OCI-LY7 (cell line): ENCODE data around the gene POTEM. TPM values are rescaled to one million over a fixed set of nuclear protein-coding genes. Genes with fewer than 3 reads are reported as not detected.
A peak's percentile ranks its signal among the peaks of the same experiment; 100 is the strongest.
"Not testable (repeated sequence)": the region's sequence is repeated elsewhere in the genome, so short reads cannot be mapped to it uniquely, and the experiment has no call there.

Experiments used
- Bru-seq: library from RNA; stranded (reverse); fragments of 400-500 nt; gene quantifications from one replicate; lab custom pipeline; 2021; lab: Mats Ljungman, UMichigan
- BruChase-seq, 2 experiments: library from RNA; stranded (reverse); fragments of 400-500 nt; gene quantifications; one replicate each; lab custom pipeline; 2021; lab: Mats Ljungman, UMichigan
- BruUV-seq: library from RNA; stranded (reverse); fragments of 400-500 nt; replicated peaks from 2 replicates; lab custom pipeline; 2021; lab: Mats Ljungman, UMichigan
- CTCF ChIA-PET: fragments of 300-600 bp; sonication (Branson Sonifier 250); formaldehyde crosslinking; loops from one replicate; lab custom pipeline; 2022; ENCODE audit warnings: antibody characterized with exemption; ENCODE audit not compliant: unreplicated experiment; lab: Charles Lee
- POLR2A ChIA-PET: fragments of 300-600 bp; sonication (Branson Sonifier 250); formaldehyde crosslinking; loops from one replicate; lab custom pipeline; 2022; ENCODE audit warnings: antibody characterized with exemption; lab: Charles Lee
- DNase-seq: peaks from one replicate; pipeline ENCODE4 v3.0.0-alpha.2; 2015; ENCODE audit warnings: low spot score
- H2AFZ ChIP-seq: fragments of 200-600 bp; sonication (generic), shearing (Covaris generic); 2 replicates; pipeline ENCODE4 v1.6.1; 2014; ENCODE audit warnings: mild to moderate bottlenecking, antibody characterized with exemption, low read length, moderate library complexity
- H3K27ac ChIP-seq: fragments of 200-600 bp; sonication (generic); 2 replicates; pipeline ENCODE4 v1.5.1; 2014; ENCODE audit warnings: mixed run types, low read depth, mild to moderate bottlenecking, moderate library complexity, low read length, inconsistent platforms; ENCODE audit not compliant: poor library complexity, severe bottlenecking
- H3K36me3 ChIP-seq: fragments of 200-600 bp; sonication (generic); 2 replicates; pipeline ENCODE4 v1.6.1; 2014; ENCODE audit warnings: mild to moderate bottlenecking, antibody characterized with exemption, low read length, moderate library complexity, mixed read lengths; ENCODE audit not compliant: insufficient read depth
- H3K4me1 ChIP-seq: fragments of 200-600 bp; sonication (generic); 2 replicates; pipeline ENCODE4 v1.5.1; 2014; ENCODE audit warnings: mild to moderate bottlenecking, low read length; ENCODE audit not compliant: insufficient read depth, poor library complexity, severe bottlenecking
- H3K4me2 ChIP-seq: fragments of 200-600 bp; sonication (generic); 2 replicates; pipeline ENCODE4 v1.6.1; 2014; ENCODE audit warnings: mild to moderate bottlenecking, low read length
- H3K4me3 ChIP-seq: fragments of 200-600 bp; sonication (generic); 2 replicates; pipeline ENCODE4 v1.5.1; 2014; ENCODE audit warnings: mild to moderate bottlenecking, low read depth, low read length; ENCODE audit not compliant: poor library complexity, severe bottlenecking
- H3K79me2 ChIP-seq: fragments of 200-600 bp; sonication (generic); 2 replicates; pipeline ENCODE4 v1.6.1; 2016; ENCODE audit warnings: low read depth, mild to moderate bottlenecking, low read length, moderate library complexity, mixed read lengths; ENCODE audit not compliant: insufficient read depth
- H3K9me2 ChIP-seq: fragments of 200-600 bp; sonication (generic); 2 replicates; pipeline ENCODE4 v1.6.1; 2016; ENCODE audit warnings: mild to moderate bottlenecking, low read length, mixed read lengths; ENCODE audit not compliant: insufficient read depth
- H3K9me3 ChIP-seq: fragments of 200-600 bp; sonication (generic); 2 replicates; pipeline ENCODE4 v1.6.1; 2014; ENCODE audit warnings: mild to moderate bottlenecking, mixed run types, low read length, mixed read lengths
- H4K20me1 ChIP-seq: fragments of 200-600 bp; sonication (generic); 2 replicates; pipeline ENCODE4 v1.6.1; 2014; ENCODE audit warnings: mild to moderate bottlenecking, antibody characterized with exemption, low read length, moderate library complexity, mixed read lengths; ENCODE audit not compliant: insufficient read depth
- intact Hi-C: fragments of 100-400 bp; cut with micrococcal nuclease; formaldehyde crosslinking; loops from one replicate; pipeline ENCODE4 v1.10.0; 2022; ENCODE audit not compliant: unreplicated experiment
- long read RNA-seq: library from polyadenylated mRNA; stranded (forward); transcript quantifications from one replicate; pipeline ENCODE4 v2.0.0, GENCODE V29; 2022
- total RNA-seq, 2 experiments: library from RNA; depleted of rRNA in 1 of 2; stranded (reverse); fragments of >200 nt in 1 of 2; shearing (Covaris generic) in 1 of 2; gene quantifications; 2 replicates each; pipeline ENCODE4 v1.2.3, GENCODE V29; 2014 to 2022

The POTEM gene
- total RNA-seq (2014; rRNA removed; shearing (Covaris generic)) = 0.19 and 0.72 TPM in 2 replicates
- 0.98 and 1.0 TPM in 2 replicates for total RNA-seq (2022)
- Bru-seq, nascent RNA = percentile 23 among the genes with signal in this experiment
- BruChase-seq, experiment 1, labeled RNA remaining after a 6-hour chase = percentile 27 among the genes with signal in this experiment
- BruChase-seq, experiment 2, labeled RNA remaining after a 2-hour chase = percentile 26 among the genes with signal in this experiment
- long read RNA-seq = 0 reads

DNA sequence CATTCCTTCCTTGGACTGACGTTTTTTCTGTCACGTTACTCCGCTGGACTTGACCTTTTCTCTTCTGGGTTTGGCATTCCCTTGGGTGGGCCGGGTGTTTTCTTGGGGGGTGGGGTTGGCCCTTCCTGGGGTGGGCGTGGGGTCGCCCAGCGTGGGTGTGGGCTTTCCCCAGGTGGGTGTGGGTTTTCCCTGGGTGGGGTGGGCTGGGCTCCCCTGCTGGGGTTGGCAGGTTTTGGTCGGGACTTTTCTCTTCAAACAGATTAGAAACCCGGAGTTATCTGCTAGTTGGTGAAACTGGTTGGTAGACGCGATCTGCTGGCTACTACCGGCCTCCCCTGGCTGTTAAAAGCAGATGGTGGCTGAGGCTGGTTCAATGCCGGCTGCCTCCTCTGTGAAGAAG, at the start of gene POTEM:
Gene POTEM (plus strand): TSS at position 301 of the 400 bp plus-strand sequence. CDS start 52 bp downstream, at position 353.
- BruUV-seq, intact Hi-C loops: not testable (repeated sequence)

GRCh38 chr14:18918345-18918744, 48.9 kb upstream of the POTEM start:
- H4K20me1 ChIP-seq, H3K27ac ChIP-seq, H3K9me2 ChIP-seq, H3K4me1 ChIP-seq, H2AFZ ChIP-seq, H3K79me2 ChIP-seq, POLR2A ChIA-PET, H3K9me3 ChIP-seq, H3K4me2 ChIP-seq, DNase-seq, intact Hi-C loops, BruUV-seq, CTCF ChIA-PET, H3K36me3 ChIP-seq, H3K4me3 ChIP-seq: not testable (repeated sequence)

More for the DNA sequence above, at the start of gene POTEM:
- H2AFZ ChIP-seq, H3K4me2 ChIP-seq, CTCF ChIA-PET, POLR2A ChIA-PET, H3K9me2 ChIP-seq, H3K36me3 ChIP-seq, H3K9me3 ChIP-seq, H3K27ac ChIP-seq, H3K4me3 ChIP-seq, H3K4me1 ChIP-seq, H3K79me2 ChIP-seq, DNase-seq, H4K20me1 ChIP-seq: not testable (repeated sequence)

DNA sequence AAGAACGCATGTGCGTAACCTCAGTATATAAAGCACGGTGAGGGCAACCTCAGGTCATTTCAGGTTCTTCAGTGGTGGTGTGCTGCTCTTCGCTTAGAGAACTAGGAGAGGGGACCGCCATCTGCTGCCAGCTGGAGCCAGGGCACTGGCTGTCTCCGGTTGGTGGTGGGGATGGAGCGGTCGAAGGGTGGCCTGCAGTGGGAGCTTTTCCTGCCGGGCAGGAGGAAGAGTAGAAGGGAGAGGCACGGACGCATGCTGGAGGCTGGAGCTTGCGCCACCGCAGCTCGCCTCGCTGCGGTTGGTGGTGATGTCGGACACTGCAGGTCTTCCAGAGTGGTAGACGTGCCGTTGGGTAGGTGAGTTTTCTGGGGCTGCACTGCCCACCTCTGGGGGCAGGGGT, 47.2 kb upstream of the POTEM start:
- H3K4me3 ChIP-seq, H3K79me2 ChIP-seq, H3K4me1 ChIP-seq, H4K20me1 ChIP-seq, intact Hi-C loops, DNase-seq, H2AFZ ChIP-seq, H3K27ac ChIP-seq, H3K36me3 ChIP-seq, BruUV-seq, H3K4me2 ChIP-seq, POLR2A ChIA-PET, H3K9me3 ChIP-seq, CTCF ChIA-PET, H3K9me2 ChIP-seq: not testable (repeated sequence)

DNA sequence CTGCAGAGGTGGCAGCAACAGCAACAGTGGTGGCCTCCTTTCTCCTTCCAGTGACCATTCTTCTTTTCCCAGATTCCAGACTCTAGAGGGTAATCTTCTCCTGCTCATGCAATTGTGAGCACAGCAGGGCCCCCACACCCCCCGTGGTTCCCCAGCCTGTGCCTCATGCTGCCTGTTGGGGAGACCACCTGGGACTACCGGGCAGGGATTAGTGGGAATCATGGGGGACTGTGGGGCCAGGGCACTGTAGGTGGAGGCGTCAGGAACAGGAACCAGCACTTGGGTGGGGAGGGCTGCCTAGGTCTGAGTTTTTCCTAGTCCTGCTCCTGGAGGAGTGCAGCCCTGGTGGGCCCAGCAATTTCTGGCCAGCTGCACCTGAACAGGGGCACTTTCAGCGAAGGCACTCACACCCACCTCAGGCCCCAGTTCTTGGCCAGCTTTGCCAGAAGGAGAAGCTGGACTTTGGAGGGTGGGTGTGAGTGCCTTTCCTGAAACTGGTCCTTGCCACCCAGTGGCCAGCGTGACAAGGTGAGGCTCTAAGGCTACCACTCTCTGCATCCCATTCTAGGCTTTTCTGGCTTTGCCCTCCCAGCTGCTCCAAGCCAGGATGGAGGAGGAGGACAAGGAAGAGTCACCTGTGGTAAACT, 46.1 kb upstream of the POTEM start:
- POLR2A ChIA-PET, H3K9me2 ChIP-seq, H3K9me3 ChIP-seq, H4K20me1 ChIP-seq, H2AFZ ChIP-seq, H3K79me2 ChIP-seq, H3K27ac ChIP-seq, H3K36me3 ChIP-seq, H3K4me2 ChIP-seq, BruUV-seq, CTCF ChIA-PET, DNase-seq, intact Hi-C loops, H3K4me1 ChIP-seq, H3K4me3 ChIP-seq: not testable (repeated sequence)

GRCh38 chr14:18936848-18937247, 30.4 kb upstream of the POTEM start:
- H4K20me1 ChIP-seq, intact Hi-C loops, H3K9me2 ChIP-seq, CTCF ChIA-PET, H3K27ac ChIP-seq, H3K4me2 ChIP-seq, POLR2A ChIA-PET, H2AFZ ChIP-seq, DNase-seq, BruUV-seq, H3K4me1 ChIP-seq, H3K9me3 ChIP-seq, H3K36me3 ChIP-seq, H3K4me3 ChIP-seq, H3K79me2 ChIP-seq: not testable (repeated sequence)

DNA sequence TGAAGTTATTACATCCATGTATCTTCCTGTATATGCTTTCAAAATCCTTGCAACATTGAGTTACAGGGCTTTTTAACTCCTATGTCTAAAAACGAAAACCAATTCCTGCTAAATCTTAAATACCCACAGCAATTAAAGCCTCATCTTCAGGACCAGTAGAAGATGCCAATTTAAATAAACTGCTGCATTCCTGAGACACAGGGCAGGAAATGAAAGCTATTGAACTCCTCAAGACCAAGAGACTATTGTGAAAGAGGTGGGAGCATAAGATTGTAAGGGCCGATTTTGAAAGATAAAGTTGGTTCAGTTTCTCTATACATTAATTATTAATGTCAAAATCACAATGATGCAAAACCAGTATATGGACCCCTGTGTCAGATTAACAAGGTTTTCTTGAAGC, 28.5 kb upstream of the POTEM start:
- H3K9me2 ChIP-seq, H4K20me1 ChIP-seq, BruUV-seq, CTCF ChIA-PET, H3K79me2 ChIP-seq, H2AFZ ChIP-seq, H3K27ac ChIP-seq, H3K9me3 ChIP-seq, H3K4me1 ChIP-seq, DNase-seq, POLR2A ChIA-PET, H3K4me2 ChIP-seq, H3K4me3 ChIP-seq, H3K36me3 ChIP-seq, intact Hi-C loops: not testable (repeated sequence)
